HL-60 (cell line): ENCODE results near the gene FRMD3.

Experiments
- DNase-seq, 2 experiments: peaks; one replicate each; pipeline ENCODE4 v3.0.0-alpha.2; 2010 to 2020; ENCODE audit warnings: low read depth in 1 of 2, low spot score in 1 of 2
- H3K27ac ChIP-seq: fragments of 250-450 bp; sonication (Bioruptor Pico); replicated peaks from 2 replicates; pipeline ENCODE4 v1.5.1; 2020; ENCODE audit warnings: mild to moderate bottlenecking, moderate library complexity
- H3K27me3 ChIP-seq: fragments of 250-450 bp; sonication (Bioruptor Pico); 2 replicates; pipeline ENCODE4 v1.5.1; 2021; ENCODE audit warnings: mild to moderate bottlenecking, moderate library complexity; ENCODE audit not compliant: insufficient read depth, poor library complexity, severe bottlenecking
- H3K4me3 ChIP-seq: replicated peaks from 2 replicates; pipeline ENCODE4 v1.5.1; 2011; ENCODE audit warnings: mild to moderate bottlenecking, control low read depth, low read length; ENCODE audit not compliant: insufficient read depth
- CTCF ChIP-seq: IDR thresholded peaks from one replicate; pipeline ENCODE4 v1.5.1; 2011; ENCODE audit warnings: low read length, control low read depth, inconsistent platforms; ENCODE audit not compliant: insufficient read depth
- GABPA ChIP-seq: IDR thresholded peaks from 2 replicates; pipeline ENCODE4 v1.6.1; 2012; ENCODE audit warnings: low read depth
- POLR2AphosphoS5 ChIP-seq: IDR thresholded peaks from 2 replicates; pipeline ENCODE4 v1.6.1; 2012; ENCODE audit warnings: low read depth
- REST ChIP-seq: IDR thresholded peaks from 2 replicates; pipeline ENCODE4 v1.6.1; 2012; ENCODE audit warnings: low read depth; ENCODE audit not compliant: insufficient replicate concordance
- SPI1 ChIP-seq: IDR thresholded peaks from 2 replicates; pipeline ENCODE4 v1.6.1; 2012; ENCODE audit warnings: low read depth, mild to moderate bottlenecking, borderline replicate concordance

The FRMD3 gene

GRCh38 chr9:83424831-83425230 is 113.4 kb downstream of the FRMD3 start:
- Histone ChIP-seq H3K27ac (no peak overlapping the region), H3K27me3 (no peaks in the 10 kb centered on the region), H3K4me3 (no peak overlapping the region)
- no peak for DNase-seq
- no peak for TF ChIP-seq CTCF
- no peak for TF ChIP-seq POLR2AphosphoS5
- TF ChIP-seq REST: no peak
- TF ChIP-seq GABPA: no peak
- no peak for TF ChIP-seq SPI1

GRCh38 chr9:83423815-83424707 is 114.1 kb downstream of the FRMD3 start:
- DNase-seq: no peak
- no peak overlapping the region for H3K27ac ChIP-seq

More at GRCh38 chr9:83423815-83424707, 114.1 kb downstream of the FRMD3 start:
- no peaks in the 10 kb centered on the region for H3K27me3 ChIP-seq
- no peak for TF ChIP-seq REST
- no peak for TF ChIP-seq POLR2AphosphoS5
- TF ChIP-seq SPI1: no peak
- TF ChIP-seq GABPA: no peak
- no peak for TF ChIP-seq CTCF
- H3K4me3 ChIP-seq: no peak overlapping the region
